Endodermal cell (in vitro differentiated cells): ENCODE measurements around the gene ADORA1. TPM values are rescaled to one million over a fixed set of nuclear protein-coding genes. Genes with fewer than 3 reads are reported as not detected.

ENCODE experiments used
- DNase-seq: peaks from one replicate; pipeline ENCODE4 v3.0.0-alpha.2; 2017
- H3K27ac ChIP-seq: 2 replicates; pipeline ENCODE4 v1.5.1; 2013; ENCODE audit warnings: mild to moderate bottlenecking, low read depth, low read length, moderate library complexity
- H3K27me3 ChIP-seq: 2 replicates; pipeline ENCODE4 v1.6.1; 2013; ENCODE audit warnings: mild to moderate bottlenecking, low read length, moderate library complexity; ENCODE audit not compliant: insufficient read depth, control insufficient read depth, poor library complexity, severe bottlenecking
- H3K36me3 ChIP-seq: 2 replicates; pipeline ENCODE4 v1.7.0; 2013; ENCODE audit warnings: mild to moderate bottlenecking, low read length, moderate library complexity; ENCODE audit not compliant: control insufficient read depth, insufficient read depth
- H3K4me1 ChIP-seq: one replicate; pipeline ENCODE4 v1.7.0; 2013; ENCODE audit warnings: low read length; ENCODE audit not compliant: control insufficient read depth, insufficient read depth
- H3K4me3 ChIP-seq: 2 replicates; pipeline ENCODE4 v1.5.1; 2013; ENCODE audit warnings: mild to moderate bottlenecking, low read length, moderate library complexity
- H3K9ac ChIP-seq: 2 replicates; pipeline ENCODE4 v1.6.1; 2013; ENCODE audit warnings: mild to moderate bottlenecking, low read length, moderate library complexity; ENCODE audit not compliant: poor library complexity, severe bottlenecking; ENCODE audit errors: extremely low read depth
- H3K9me3 ChIP-seq: 2 replicates; pipeline ENCODE4 v1.6.1; 2013; ENCODE audit warnings: mild to moderate bottlenecking, low read length, moderate library complexity; ENCODE audit not compliant: control insufficient read depth
- H3K27ac Mint-ChIP-seq: 2 replicates; pipeline ENCODE4 v1.8.0; 2020; ENCODE audit warnings: mixed read lengths
- H3K27me3 Mint-ChIP-seq: 2 replicates; pipeline ENCODE4 v1.8.0; 2021; ENCODE audit warnings: mild to moderate bottlenecking, mixed read lengths; ENCODE audit not compliant: insufficient read depth
- H3K36me3 Mint-ChIP-seq: 2 replicates; pipeline ENCODE4 v1.8.0; 2020; ENCODE audit warnings: low read depth, mixed read lengths
- H3K4me1 Mint-ChIP-seq: 2 replicates; pipeline ENCODE4 v1.8.0; 2020; ENCODE audit warnings: mixed read lengths
- H3K4me3 Mint-ChIP-seq: 2 replicates; pipeline ENCODE4 v1.8.0; 2020; ENCODE audit warnings: mild to moderate bottlenecking, moderate library complexity, mixed read lengths
- H3K9me3 Mint-ChIP-seq: 2 replicates; pipeline ENCODE4 v1.8.0; 2020; ENCODE audit warnings: mild to moderate bottlenecking, mixed read lengths
- CTCF ChIP-seq: fragments of 200-600 bp; sonication (generic); conservative IDR thresholded peaks from 2 replicates; pipeline ENCODE4 v1.5.0; 2021; ENCODE audit warnings: antibody characterized with exemption, mild to moderate bottlenecking
- WGBS, 2 experiments: methylation state at CpG; one replicate each; pipeline versions ENCODE4 v1.1.5 to v1.1.7; 2013; ENCODE audit warnings: missing lambda C conversion rate in 2 of 2, mixed read lengths in 1 of 2; ENCODE audit not compliant: insufficient coverage in 1 of 2, insufficient read length in 1 of 2; 5-methylcytosine and 5-hydroxymethylcytosine counted together
- total RNA-seq, 2 donors: library from RNA; stranded (reverse); fragmentation: NEBNext Ultra II Directional in 1 of 2; extraction: Animal tissue kit (Norgen Biotek cat#: 25700) in 1 of 2; gene quantifications; 2 replicates in 1 of 2; 3 replicates in 1 of 2; pipeline ENCODE4 v1.2.1, GENCODE V29; 2021

Gene ADORA1
- total RNA-seq, 2 donors from 2014 or later = 2.0 to 2.1 TPM

GRCh38 chr1:203158960-203159665 is 31.6 kb downstream of the ADORA1 start:
- Histone ChIP-seq H3K36me3 (no peaks in the 10 kb centered on the region), H3K4me1 (peaks cover 5% of the 10 kb centered on the region), H3K9me3 (peaks cover 9% of the 10 kb centered on the region), H3K9ac (no peak overlapping the region), H3K27me3 (no peaks in the 10 kb centered on the region), H3K27ac (no peak overlapping the region), H3K4me3 (no peak overlapping the region)
- no peaks in the 10 kb centered on the region for H3K9me3 Mint-ChIP-seq
- no peaks in the 10 kb centered on the region for H3K36me3 Mint-ChIP-seq
- DNase-seq = no peak
- no peak overlapping the region for H3K27ac Mint-ChIP-seq
- H3K4me1 Mint-ChIP-seq = peaks cover 13% of the 10 kb centered on the region
- peaks cover 9% of the 10 kb centered on the region for H3K27me3 Mint-ChIP-seq
- 87 to 92% methylated on average over 6 to 9 of the region's 9 CpGs for WGBS, 2 experiments
- H3K4me3 Mint-ChIP-seq = no peak overlapping the region
- TF ChIP-seq CTCF = no peak

GRCh38 chr1:203159844-203160243 is 32.3 kb downstream of the ADORA1 start:
- Histone ChIP-seq H3K27me3 (no peaks in the 10 kb centered on the region), H3K4me1 (peaks cover 5% of the 10 kb centered on the region), H3K27ac (no peak overlapping the region), H3K9ac (no peak overlapping the region), H3K36me3 (no peaks in the 10 kb centered on the region), H3K9me3 (peaks cover 9% of the 10 kb centered on the region), H3K4me3 (no peak overlapping the region)
- 89% methylated on average over 1 of the region's 1 CpG; no CpG with 5 or more reads in 1 of the 2 experiments for WGBS, 2 experiments
- H3K27me3 Mint-ChIP-seq = peaks cover 9% of the 10 kb centered on the region
- no peak overlapping the region for H3K27ac Mint-ChIP-seq
- DNase-seq = no peak
- TF ChIP-seq CTCF = no peak
- H3K4me1 Mint-ChIP-seq = peaks cover 12% of the 10 kb centered on the region
- H3K36me3 Mint-ChIP-seq = no peaks in the 10 kb centered on the region
- H3K4me3 Mint-ChIP-seq = no peak overlapping the region
- no peaks in the 10 kb centered on the region for H3K9me3 Mint-ChIP-seq

GRCh38 chr1:203161175-203161574 is 33.6 kb downstream of the ADORA1 start:
- WGBS, 2 experiments = 94 to 100% methylated on average over 2 to 6 of the region's 6 CpGs
- Histone ChIP-seq H3K9me3 (peaks cover 9% of the 10 kb centered on the region), H3K36me3 (no peaks in the 10 kb centered on the region), H3K4me3 (no peak overlapping the region), H3K27ac (no peak overlapping the region), H3K9ac (no peak overlapping the region), H3K4me1 (no peaks in the 10 kb centered on the region), H3K27me3 (no peaks in the 10 kb centered on the region)
- Mint-ChIP-seq H3K4me3 (no peak overlapping the region), H3K4me1 (peaks cover 1% of the 10 kb centered on the region), H3K36me3 (peaks cover 5% of the 10 kb centered on the region), H3K27me3 (peaks cover 13% of the 10 kb centered on the region), H3K9me3 (no peaks in the 10 kb centered on the region), H3K27ac (no peak overlapping the region)
- no peak for DNase-seq
- no peak for TF ChIP-seq CTCF
